NCI-H526 treated with DMSO at 0.1 percent for 48 hours (cell line): ENCODE measurements around the gene TFF2.

ENCODE experiments used
- DNase-seq: peaks from one replicate; lab custom pipeline; 2025; lab: John Stamatoyannopoulos, UW

The TFF2 gene

GRCh38 chr21:42305707-42306147, 45.1 kb downstream of the TFF2 start:
- no peak for DNase-seq

- DNase-seq = no peak
Observed at GRCh38 chr21:42304556-42305454, 46.0 kb downstream of the TFF2 start.

GRCh38 chr21:42303443-42303842, 47.4 kb downstream of the TFF2 start:
- DNase-seq = no peak

GRCh38 chr21:42302794-42303193, 48.0 kb downstream of the TFF2 start:
- DNase-seq = no peak

- no peak for DNase-seq
Observed at GRCh38 chr21:42302076-42302650, 48.6 kb downstream of the TFF2 start.

- no peak for DNase-seq
Observed at GRCh38 chr21:42301371-42302075, 49.3 kb downstream of the TFF2 start.

GRCh38 chr21:42300956-42301355, 49.8 kb downstream of the TFF2 start:
- no peak for DNase-seq

GRCh38 chr21:42300045-42300583, 50.7 kb downstream of the TFF2 start:
- no peak for DNase-seq

GRCh38 chr21:42299324-42300044, 51.3 kb downstream of the TFF2 start:
- DNase-seq = no peak

GRCh38 chr21:42298657-42299056, 52.1 kb downstream of the TFF2 start:
- no peak for DNase-seq

GRCh38 chr21:42298237-42298636, 52.6 kb downstream of the TFF2 start:
- DNase-seq = no peak

GRCh38 chr21:42297377-42297776, 53.4 kb downstream of the TFF2 start:
- no peak for DNase-seq

- DNase-seq = no peak
Observed at GRCh38 chr21:42296501-42296900, 54.3 kb downstream of the TFF2 start.
